ENCODE measurements around the gene SAMD4B. TPM values are rescaled to one million over a fixed set of nuclear protein-coding genes. Genes with fewer than 3 reads are reported as not detected.

The SAMD4B gene
- total and polyA plus RNA-seq, 10 of the 15 experiments (the other 5 are each of a cell fraction or from before 2014, with no cell fraction given): 2.4 to 43.3 (median 23.9) TPM

DNA sequence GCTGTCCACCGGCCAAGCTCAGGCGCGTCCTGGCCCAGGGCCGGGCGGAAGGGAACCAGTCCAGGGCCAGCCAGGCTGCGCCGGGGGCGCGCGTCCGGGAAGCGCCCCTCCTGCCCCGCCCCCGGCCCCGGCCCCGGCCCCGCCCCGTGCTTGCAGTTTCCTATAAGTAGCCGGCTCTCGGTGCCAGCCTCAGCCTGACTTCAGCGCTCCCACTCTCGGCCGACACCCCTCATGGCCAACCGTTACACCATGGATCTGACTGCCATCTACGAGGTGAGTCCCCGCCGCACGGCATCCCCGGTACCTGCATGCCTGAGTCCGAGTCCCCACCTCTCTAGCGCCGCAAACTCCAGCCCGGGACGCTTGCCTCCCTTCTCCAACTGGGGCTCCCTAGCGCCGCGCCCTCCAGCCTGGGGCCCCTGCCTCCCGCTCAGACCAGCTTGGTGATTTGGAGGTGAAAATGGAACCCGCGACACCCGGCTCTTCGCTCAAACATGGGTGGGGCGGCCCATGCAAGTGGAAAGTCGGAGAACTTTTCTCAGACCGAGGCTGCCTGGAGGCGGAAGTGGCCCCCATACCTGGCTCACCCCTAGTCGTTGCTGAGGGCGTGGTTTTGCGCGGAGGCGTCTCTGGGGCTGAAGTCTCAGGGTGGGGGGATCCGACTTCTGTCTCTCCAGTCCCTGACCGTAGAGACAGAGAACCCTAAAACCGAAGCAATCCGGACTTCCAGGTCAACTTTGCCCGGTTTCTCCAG, 64.6 kb downstream of the SAMD4B start, which contains the start of gene ZFP36 (continued):
- TF ChIP-seq NFYB (IDR thresholded peaks at IDR 0.05; ENCODE audit: insufficient read depth, low read depth, low read length) (no peak), ASH2L (IDR thresholded peaks at IDR 0.05; ENCODE audit: borderline replicate concordance, low read depth) (no peak), POLR2A (IDR thresholded peaks at IDR 0.05; ENCODE audit: low read depth, low read length) (peak; percentile 94), MYC (IDR thresholded peaks at IDR 0.05; ENCODE audit: insufficient read depth, insufficient read length, insufficient replicate concordance, low read length, severe bottlenecking) (no peak), SMAD5 (IDR thresholded peaks at IDR 0.05; ENCODE audit: low read depth) (peak; percentile 96), PRDM15 (CRISPR knock-in tag; IDR thresholded peaks at IDR 0.05) (0 out of 2 replicates have a peak, but pooled peaks have one; percentile 16), SREBF2 (IDR thresholded peaks at IDR 0.05; ENCODE audit: low read length) (no peak), ZZZ3 (IDR thresholded peaks at IDR 0.05; ENCODE audit: control insufficient read depth, insufficient read length, low read depth) (no peak), HCFC1 (IDR thresholded peaks at IDR 0.05; ENCODE audit: low read length) (peak; percentile 12; the same call in 1 of the 2 replicates), SUPT20H (IDR thresholded peaks at IDR 0.05; ENCODE audit: borderline replicate concordance, control insufficient read depth, low read depth, low read length) (no peak), NFYA (IDR thresholded peaks at IDR 0.05; ENCODE audit: borderline replicate concordance, low read depth, low read length) (no peak), REST (IDR thresholded peaks at IDR 0.05; ENCODE audit: low read depth, low read length) (no peak), SP1 (IDR thresholded peaks at IDR 0.05; ENCODE audit: low read depth, low read length) (peak; percentile 10), ELK1 (IDR thresholded peaks at IDR 0.05; ENCODE audit: low read depth, low read length) (peak; percentile 91), KAT2A (conservative IDR thresholded peaks at IDR 0.05; ENCODE audit: control insufficient read depth, low read depth, low read length) (no peak), TBL1XR1 (IDR thresholded peaks at IDR 0.05; ENCODE audit: low read depth, low read length) (peak; percentile 48; the same call in 1 of the 2 replicates)
- TF ChIP-seq, protein P1, sequence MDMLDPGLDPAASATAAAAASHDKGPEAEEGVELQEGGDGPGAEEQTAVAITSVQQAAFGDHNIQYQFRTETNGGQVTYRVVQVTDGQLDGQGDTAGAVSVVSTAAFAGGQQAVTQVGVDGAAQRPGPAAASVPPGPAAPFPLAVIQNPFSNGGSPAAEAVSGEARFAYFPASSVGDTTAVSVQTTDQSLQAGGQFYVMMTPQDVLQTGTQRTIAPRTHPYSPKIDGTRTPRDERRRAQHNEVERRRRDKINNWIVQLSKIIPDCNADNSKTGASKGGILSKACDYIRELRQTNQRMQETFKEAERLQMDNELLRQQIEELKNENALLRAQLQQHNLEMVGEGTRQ (IDR thresholded peaks at IDR 0.05; ENCODE audit: borderline replicate concordance, low read depth, low read length): no peak; the same call in 1 of the 2 replicates
- TF ChIP-seq, protein P2, sequence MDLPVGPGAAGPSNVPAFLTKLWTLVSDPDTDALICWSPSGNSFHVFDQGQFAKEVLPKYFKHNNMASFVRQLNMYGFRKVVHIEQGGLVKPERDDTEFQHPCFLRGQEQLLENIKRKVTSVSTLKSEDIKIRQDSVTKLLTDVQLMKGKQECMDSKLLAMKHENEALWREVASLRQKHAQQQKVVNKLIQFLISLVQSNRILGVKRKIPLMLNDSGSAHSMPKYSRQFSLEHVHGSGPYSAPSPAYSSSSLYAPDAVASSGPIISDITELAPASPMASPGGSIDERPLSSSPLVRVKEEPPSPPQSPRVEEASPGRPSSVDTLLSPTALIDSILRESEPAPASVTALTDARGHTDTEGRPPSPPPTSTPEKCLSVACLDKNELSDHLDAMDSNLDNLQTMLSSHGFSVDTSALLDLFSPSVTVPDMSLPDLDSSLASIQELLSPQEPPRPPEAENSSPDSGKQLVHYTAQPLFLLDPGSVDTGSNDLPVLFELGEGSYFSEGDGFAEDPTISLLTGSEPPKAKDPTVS (IDR thresholded peaks at IDR 0.05; ENCODE audit: low read depth, low read length): 0 out of 2 replicates have a peak, but pooled peaks have one; percentile 7
